ENCODE measurements around the gene UBE4B.

- no peak for TF ChIP-seq CTCF (IDR thresholded peaks at IDR 0.05; ENCODE audit: low read depth, low read length)
- TF ChIP-seq EZH2phosphoT487 (IDR thresholded peaks at IDR 0.05; ENCODE audit: low read depth): no peak
Measured at GRCh38 chr1:9992910-9993309, 39.8 kb upstream of the UBE4B start.

All from OCI-LY3 (cell line).